Measurements from ENCODE around the gene TBX15.

GRCh38 chr1:118958140-118958539, 30.0 kb downstream of the TBX15 start:
- no peak for TF ChIP-seq EZH2 (optimal IDR thresholded peaks at IDR 0.05; ENCODE audit: low read depth, low read length)
- no peak for TF ChIP-seq CTCF (IDR thresholded peaks at IDR 0.05; ENCODE audit: low read length)
- no peak for TF ChIP-seq EZH2phosphoT487 (IDR thresholded peaks at IDR 0.05; ENCODE audit: low read length)
